ENCODE measurements around the gene CUTC. TPM values are rescaled to one million over a fixed set of nuclear protein-coding genes. Genes with fewer than 3 reads are reported as not detected.

The CUTC gene
- total and polyA plus RNA-seq, 4 donors = 10.3 to 23.4 (median 17.3) TPM

DNA sequence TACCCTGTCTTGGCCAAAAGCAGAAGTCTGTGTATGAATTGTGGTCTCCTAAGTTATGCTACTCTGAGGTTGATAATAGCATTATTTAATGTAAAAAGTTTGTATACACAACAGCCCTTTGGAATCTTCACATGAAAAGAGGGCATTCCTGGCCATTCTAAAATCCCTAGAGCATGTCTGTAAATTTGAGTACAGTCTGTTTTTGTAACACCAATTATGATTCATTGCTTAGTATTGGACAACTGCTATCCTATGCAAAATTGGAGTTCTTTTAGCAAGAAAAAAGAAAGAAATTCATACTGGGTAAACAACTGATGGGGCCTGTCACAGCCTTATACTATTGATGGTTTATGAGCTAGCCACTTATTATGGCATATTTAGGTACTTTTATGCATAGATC, 10.2 kb downstream of the CUTC start:
- no peak overlapping the region for H3K27ac ChIP-seq (ENCODE audit: low read depth in 1 of 2, low read length in 2 of 2)
- peaks cover 13 to 72% (median 51%) of the 10 kb centered on the region in 4 donors for H3K36me3 ChIP-seq (ENCODE audit: control insufficient read depth in 4 of 4, insufficient read depth in 3 of 4, low read depth in 1 of 4, low read length in 3 of 4)
- H3K4me3 ChIP-seq (ENCODE audit: low read depth in 1 of 3, low read length in 3 of 3) = no peak overlapping the region
- DNase-seq (ENCODE audit: low spot score) = no peak
- peaks cover 0 to 6% (median 3%) of the 10 kb centered on the region in 4 donors for H3K4me1 ChIP-seq (ENCODE audit: control insufficient read depth in 4 of 4, insufficient read depth in 4 of 4, low read length in 3 of 4)
- no peaks in the 10 kb centered on the region for H3K27me3 ChIP-seq (ENCODE audit: control insufficient read depth in 4 of 4, insufficient read depth in 4 of 4, low read length in 3 of 4)
- TF ChIP-seq HNF4A (conservative IDR thresholded peaks at IDR 0.05) (no peak), TAF1 (conservative IDR thresholded peaks at IDR 0.05) (no peak), FOXA1 (IDR thresholded peaks at IDR 0.05) (no peak), GABPA (IDR thresholded peaks at IDR 0.05 in 1 of 2, conservative IDR thresholded peaks at IDR 0.05 in 1 of 2) (no peak), EGR1 (IDR thresholded peaks at IDR 0.05; ENCODE audit: low read depth in 2 of 2) (no peak), SP1 (IDR thresholded peaks at IDR 0.05) (no peak), NR2F2 (IDR thresholded peaks at IDR 0.05) (no peak), JUND (IDR thresholded peaks at IDR 0.05) (no peak)
- TF ChIP-seq, protein P1, sequence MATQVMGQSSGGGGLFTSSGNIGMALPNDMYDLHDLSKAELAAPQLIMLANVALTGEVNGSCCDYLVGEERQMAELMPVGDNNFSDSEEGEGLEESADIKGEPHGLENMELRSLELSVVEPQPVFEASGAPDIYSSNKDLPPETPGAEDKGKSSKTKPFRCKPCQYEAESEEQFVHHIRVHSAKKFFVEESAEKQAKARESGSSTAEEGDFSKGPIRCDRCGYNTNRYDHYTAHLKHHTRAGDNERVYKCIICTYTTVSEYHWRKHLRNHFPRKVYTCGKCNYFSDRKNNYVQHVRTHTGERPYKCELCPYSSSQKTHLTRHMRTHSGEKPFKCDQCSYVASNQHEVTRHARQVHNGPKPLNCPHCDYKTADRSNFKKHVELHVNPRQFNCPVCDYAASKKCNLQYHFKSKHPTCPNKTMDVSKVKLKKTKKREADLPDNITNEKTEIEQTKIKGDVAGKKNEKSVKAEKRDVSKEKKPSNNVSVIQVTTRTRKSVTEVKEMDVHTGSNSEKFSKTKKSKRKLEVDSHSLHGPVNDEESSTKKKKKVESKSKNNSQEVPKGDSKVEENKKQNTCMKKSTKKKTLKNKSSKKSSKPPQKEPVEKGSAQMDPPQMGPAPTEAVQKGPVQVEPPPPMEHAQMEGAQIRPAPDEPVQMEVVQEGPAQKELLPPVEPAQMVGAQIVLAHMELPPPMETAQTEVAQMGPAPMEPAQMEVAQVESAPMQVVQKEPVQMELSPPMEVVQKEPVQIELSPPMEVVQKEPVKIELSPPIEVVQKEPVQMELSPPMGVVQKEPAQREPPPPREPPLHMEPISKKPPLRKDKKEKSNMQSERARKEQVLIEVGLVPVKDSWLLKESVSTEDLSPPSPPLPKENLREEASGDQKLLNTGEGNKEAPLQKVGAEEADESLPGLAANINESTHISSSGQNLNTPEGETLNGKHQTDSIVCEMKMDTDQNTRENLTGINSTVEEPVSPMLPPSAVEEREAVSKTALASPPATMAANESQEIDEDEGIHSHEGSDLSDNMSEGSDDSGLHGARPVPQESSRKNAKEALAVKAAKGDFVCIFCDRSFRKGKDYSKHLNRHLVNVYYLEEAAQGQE (IDR thresholded peaks at IDR 0.05) = no peak
- TF ChIP-seq, protein P2, sequence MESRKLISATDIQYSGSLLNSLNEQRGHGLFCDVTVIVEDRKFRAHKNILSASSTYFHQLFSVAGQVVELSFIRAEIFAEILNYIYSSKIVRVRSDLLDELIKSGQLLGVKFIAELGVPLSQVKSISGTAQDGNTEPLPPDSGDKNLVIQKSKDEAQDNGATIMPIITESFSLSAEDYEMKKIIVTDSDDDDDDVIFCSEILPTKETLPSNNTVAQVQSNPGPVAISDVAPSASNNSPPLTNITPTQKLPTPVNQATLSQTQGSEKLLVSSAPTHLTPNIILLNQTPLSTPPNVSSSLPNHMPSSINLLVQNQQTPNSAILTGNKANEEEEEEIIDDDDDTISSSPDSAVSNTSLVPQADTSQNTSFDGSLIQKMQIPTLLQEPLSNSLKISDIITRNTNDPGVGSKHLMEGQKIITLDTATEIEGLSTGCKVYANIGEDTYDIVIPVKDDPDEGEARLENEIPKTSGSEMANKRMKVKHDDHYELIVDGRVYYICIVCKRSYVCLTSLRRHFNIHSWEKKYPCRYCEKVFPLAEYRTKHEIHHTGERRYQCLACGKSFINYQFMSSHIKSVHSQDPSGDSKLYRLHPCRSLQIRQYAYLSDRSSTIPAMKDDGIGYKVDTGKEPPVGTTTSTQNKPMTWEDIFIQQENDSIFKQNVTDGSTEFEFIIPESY (IDR thresholded peaks at IDR 0.05) = no peak
- TF ChIP-seq, protein P3, sequence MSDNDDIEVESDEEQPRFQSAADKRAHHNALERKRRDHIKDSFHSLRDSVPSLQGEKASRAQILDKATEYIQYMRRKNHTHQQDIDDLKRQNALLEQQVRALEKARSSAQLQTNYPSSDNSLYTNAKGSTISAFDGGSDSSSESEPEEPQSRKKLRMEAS (IDR thresholded peaks at IDR 0.05) = no peak
- H3K9ac ChIP-seq (ENCODE audit: low read depth in 1 of 2, low read length in 2 of 2) = no peak overlapping the region
- H3K9me3 ChIP-seq (ENCODE audit: control insufficient read depth in 4 of 4, low read length in 3 of 4) = no peaks in the 10 kb centered on the region

DNA sequence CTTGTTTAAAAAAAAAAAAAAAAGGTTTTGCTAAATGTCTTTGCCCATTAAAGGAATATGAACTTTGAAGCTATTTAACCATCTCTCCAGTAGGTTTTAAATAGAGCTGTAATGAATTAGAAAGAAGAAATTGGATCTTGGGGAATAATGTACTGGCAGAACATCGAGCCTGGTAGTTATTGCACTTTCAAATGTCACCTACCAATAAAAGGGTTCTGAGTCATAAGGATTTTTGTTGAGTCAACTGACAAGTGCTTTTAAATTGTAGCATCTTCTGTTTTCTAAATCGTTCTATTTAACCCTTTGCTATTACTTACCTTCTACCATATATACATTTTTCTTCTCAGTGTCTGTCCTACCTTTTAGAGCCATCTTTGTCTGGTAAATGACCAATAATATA, 10.7 kb downstream of the CUTC start:
- WGBS = 84% methylated on average over 2 of the region's 2 CpGs
- Histone ChIP-seq H3K4me1 (ENCODE audit: control insufficient read depth in 4 of 4, insufficient read depth in 4 of 4, low read length in 3 of 4) (peaks cover 0 to 6% (median 3%) of the 10 kb centered on the region in 4 donors), H3K9ac (ENCODE audit: low read depth in 1 of 2, low read length in 2 of 2) (no peak overlapping the region), H3K9me3 (ENCODE audit: control insufficient read depth in 4 of 4, low read length in 3 of 4) (no peaks in the 10 kb centered on the region), H3K36me3 (ENCODE audit: control insufficient read depth in 4 of 4, insufficient read depth in 3 of 4, low read depth in 1 of 4, low read length in 3 of 4) (peaks cover 13 to 73% (median 51%) of the 10 kb centered on the region in 4 donors), H3K27ac (ENCODE audit: low read depth in 1 of 2, low read length in 2 of 2) (no peak overlapping the region), H3K27me3 (ENCODE audit: control insufficient read depth in 4 of 4, insufficient read depth in 4 of 4, low read length in 3 of 4) (no peaks in the 10 kb centered on the region), H3K4me3 (ENCODE audit: low read depth in 1 of 3, low read length in 3 of 3) (no peak overlapping the region)
- DNase-seq (ENCODE audit: low spot score) = no peak
- TF ChIP-seq, protein P2 (IDR thresholded peaks at IDR 0.05) = no peak
- no peak for TF ChIP-seq HNF4A (conservative IDR thresholded peaks at IDR 0.05)
- no peak for TF ChIP-seq RXRA (IDR thresholded peaks at IDR 0.05)
- TF ChIP-seq NR2F2 (IDR thresholded peaks at IDR 0.05) = no peak
- TF ChIP-seq EGR1 (IDR thresholded peaks at IDR 0.05; ENCODE audit: low read depth in 2 of 2) = no peak
- TF ChIP-seq TAF1 (conservative IDR thresholded peaks at IDR 0.05) = no peak
- no peak for TF ChIP-seq GABPA (IDR thresholded peaks at IDR 0.05 in 1 of 2, conservative IDR thresholded peaks at IDR 0.05 in 1 of 2)
- TF ChIP-seq JUND (IDR thresholded peaks at IDR 0.05) = no peak
- no peak for TF ChIP-seq YY1 (IDR thresholded peaks at IDR 0.05)
- TF ChIP-seq HNF4G (IDR thresholded peaks at IDR 0.05) = no peak
- TF ChIP-seq, protein P1 (IDR thresholded peaks at IDR 0.05) = no peak
- TF ChIP-seq SP1 (IDR thresholded peaks at IDR 0.05) = no peak
- no peak for TF ChIP-seq FOXA1 (IDR thresholded peaks at IDR 0.05)
- TF ChIP-seq, protein P4, sequence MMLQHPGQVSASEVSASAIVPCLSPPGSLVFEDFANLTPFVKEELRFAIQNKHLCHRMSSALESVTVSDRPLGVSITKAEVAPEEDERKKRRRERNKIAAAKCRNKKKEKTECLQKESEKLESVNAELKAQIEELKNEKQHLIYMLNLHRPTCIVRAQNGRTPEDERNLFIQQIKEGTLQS (IDR thresholded peaks at IDR 0.05) = no peak
- TF ChIP-seq FOXA2 (IDR thresholded peaks at IDR 0.05) = no peak
- TF ChIP-seq RAD21 (IDR thresholded peaks at IDR 0.05) = no peak
- TF ChIP-seq, protein P5, sequence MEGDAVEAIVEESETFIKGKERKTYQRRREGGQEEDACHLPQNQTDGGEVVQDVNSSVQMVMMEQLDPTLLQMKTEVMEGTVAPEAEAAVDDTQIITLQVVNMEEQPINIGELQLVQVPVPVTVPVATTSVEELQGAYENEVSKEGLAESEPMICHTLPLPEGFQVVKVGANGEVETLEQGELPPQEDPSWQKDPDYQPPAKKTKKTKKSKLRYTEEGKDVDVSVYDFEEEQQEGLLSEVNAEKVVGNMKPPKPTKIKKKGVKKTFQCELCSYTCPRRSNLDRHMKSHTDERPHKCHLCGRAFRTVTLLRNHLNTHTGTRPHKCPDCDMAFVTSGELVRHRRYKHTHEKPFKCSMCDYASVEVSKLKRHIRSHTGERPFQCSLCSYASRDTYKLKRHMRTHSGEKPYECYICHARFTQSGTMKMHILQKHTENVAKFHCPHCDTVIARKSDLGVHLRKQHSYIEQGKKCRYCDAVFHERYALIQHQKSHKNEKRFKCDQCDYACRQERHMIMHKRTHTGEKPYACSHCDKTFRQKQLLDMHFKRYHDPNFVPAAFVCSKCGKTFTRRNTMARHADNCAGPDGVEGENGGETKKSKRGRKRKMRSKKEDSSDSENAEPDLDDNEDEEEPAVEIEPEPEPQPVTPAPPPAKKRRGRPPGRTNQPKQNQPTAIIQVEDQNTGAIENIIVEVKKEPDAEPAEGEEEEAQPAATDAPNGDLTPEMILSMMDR (IDR thresholded peaks at IDR 0.05; ENCODE audit: low read depth, low read length, missing input control) = no peak

Data from liver (tissue), 9 donors.